ENCODE measurements around the gene PRAMEF17. TPM values are rescaled to one million over a fixed set of nuclear protein-coding genes. Genes with fewer than 3 reads are reported as not detected.

Gene PRAMEF17, protein sequence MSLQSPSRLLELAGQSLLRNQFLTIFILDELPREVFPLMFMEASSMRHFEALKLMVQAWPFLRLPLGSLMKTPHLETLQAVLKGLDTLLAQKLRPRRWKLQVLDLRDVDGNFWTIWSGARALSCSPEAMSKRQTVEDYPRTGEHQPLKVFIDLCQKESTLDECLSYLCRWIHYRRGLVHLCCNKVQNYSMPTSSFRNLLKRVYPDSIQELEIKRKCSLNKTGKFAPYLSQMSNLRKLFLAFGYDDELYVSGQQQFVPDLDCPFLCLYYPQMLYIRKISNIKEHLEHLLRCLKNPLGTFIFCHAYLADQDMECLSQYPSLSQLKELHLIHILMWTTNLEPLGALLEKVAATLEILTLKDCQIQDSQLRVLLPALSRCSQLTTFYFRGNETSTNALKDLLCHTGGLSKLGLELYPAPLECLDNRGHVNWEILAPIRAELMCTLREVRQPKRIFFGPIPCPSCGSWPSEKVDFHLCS
- total RNA-seq = not detected in 2 replicates

DNA sequence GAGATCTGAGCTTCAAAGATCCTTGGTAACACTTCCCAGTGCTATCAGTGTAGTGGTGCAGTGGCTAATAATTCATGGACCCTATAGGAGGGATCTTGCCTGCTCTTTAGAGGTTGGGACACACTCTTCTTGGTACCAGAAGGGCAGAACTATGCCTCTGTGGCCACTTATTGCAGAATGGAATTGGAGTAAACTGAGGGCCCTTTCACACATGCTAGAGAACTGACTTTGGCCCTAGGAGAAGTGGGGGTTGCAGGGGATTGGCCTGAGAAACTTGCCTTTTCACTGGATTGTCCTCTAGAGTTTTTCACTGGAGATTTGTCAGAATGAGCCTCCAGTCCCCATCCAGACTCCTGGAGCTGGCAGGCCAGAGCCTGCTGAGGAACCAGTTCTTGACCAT is at the start of gene PRAMEF17:
Gene PRAMEF17, plus strand, starts transcription at position 301 of the 400 bp plus-strand sequence. Its CDS starts 26 bp downstream, at position 327.

DNA sequence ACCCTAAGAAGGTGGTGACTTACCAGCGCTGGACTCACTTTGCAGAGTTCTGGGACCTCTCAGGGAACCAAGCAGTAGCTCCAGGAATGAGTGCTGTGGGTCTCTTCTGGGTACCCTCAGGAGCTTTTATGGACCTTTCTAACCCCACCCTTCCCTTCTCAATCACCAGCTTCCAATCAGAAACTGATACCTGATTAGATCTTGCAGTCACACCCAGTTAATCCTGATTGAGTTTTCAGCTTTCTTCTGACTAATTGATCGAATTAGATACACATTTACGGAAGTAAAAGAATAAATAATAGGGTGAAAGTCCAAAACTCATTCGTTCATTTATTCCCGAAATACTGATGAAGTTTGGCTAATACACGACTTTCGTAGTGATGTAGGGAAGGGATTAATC is 42.4 kb upstream of the PRAMEF17 start, which contains the start of gene PRAMEF14:
Gene PRAMEF14, minus strand, starts transcription at position 101 of the 400 bp plus-strand sequence. CDS start 1,820 bp downstream, outside the sequence.

DNA sequence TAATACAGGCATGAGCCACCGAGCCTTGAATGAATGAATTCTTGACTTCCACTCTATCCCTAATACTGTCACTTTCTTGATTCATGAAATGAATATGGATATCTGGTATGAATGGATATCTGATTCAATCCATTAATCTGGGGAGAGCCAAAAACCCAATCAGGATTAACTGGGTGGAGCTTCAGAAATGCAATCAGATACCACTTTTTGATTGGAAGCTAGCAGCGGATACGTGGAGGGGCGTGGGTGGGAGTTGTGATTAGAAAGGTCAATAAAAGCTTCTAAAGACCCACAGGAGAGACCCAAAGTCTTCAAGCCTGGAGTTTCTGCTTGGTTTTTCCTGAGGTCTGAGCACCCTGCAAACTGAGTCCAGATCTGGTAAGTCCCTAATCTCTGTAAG is 20.7 kb downstream of the PRAMEF17 start, which contains the start of gene PRAMEF20:
Gene PRAMEF20, plus strand, starts transcription at position 301 of the 400 bp plus-strand sequence. CDS start 5,905 bp downstream, outside the sequence.

Other genes with a start within 250 kb of the PRAMEF17 start
- gene PRAMEF26, start 233.6 kb upstream of the PRAMEF17 start, total RNA-seq = not detected in 2 replicates
- gene HNRNPCL4, start 224.0 kb upstream of the PRAMEF17 start, total RNA-seq = not detected in 2 replicates
- not detected in 2 replicates for gene PRAMEF9, start 217.8 kb upstream of the PRAMEF17 start, total RNA-seq
- not detected in 2 replicates for gene PRAMEF13, start 188.2 kb upstream of the PRAMEF17 start, total RNA-seq
- not detected in 2 replicates for gene PRAMEF18, start 163.5 kb upstream of the PRAMEF17 start, total RNA-seq
- gene PRAMEF5, start 135.4 kb upstream of the PRAMEF17 start, total RNA-seq = not detected in 2 replicates
- not detected in 2 replicates for gene PRAMEF8, start 104.5 kb upstream of the PRAMEF17 start, total RNA-seq
- not detected in 2 replicates for gene PRAMEF33, start 86.1 kb upstream of the PRAMEF17 start, total RNA-seq
- gene PRAMEF15, start 74.1 kb upstream of the PRAMEF17 start, total RNA-seq = not detected in 2 replicates
- gene PRAMEF14, start 42.5 kb upstream of the PRAMEF17 start, total RNA-seq = not detected in 2 replicates
- gene PRAMEF19, start 17.7 kb upstream of the PRAMEF17 start, total RNA-seq = not detected in 2 replicates
- not detected in 2 replicates for gene PRAMEF20, start 20.8 kb downstream of the PRAMEF17 start, total RNA-seq
- gene LRRC38, start 124.4 kb downstream of the PRAMEF17 start, total RNA-seq = not detected in 2 replicates
- gene PDPN, start 194.2 kb downstream of the PRAMEF17 start, total RNA-seq = 39.3 and 50.9 TPM in 2 replicates